ENCODE measurements around the gene YPEL5.

DNA sequence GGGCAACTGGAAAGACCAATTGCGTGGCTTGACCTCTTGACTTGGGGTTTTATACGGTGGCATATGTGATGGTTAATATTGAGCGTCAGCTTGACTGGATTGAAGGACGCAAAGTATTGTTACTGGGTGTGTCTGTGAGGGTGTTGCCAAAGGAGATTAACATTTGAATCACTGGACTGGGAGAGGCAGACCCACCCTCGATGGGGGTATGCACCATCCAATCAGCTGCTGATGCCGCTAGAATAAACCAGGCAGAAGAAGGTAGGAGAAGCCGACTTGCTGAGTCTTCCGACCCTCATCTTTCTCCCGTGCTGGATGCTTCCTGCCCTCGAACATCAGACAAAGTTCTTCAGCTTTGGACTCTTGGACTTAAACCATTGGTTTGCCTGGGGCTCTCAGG is 34.2 kb upstream of the YPEL5 start:
- TF ChIP-seq, protein P1, sequence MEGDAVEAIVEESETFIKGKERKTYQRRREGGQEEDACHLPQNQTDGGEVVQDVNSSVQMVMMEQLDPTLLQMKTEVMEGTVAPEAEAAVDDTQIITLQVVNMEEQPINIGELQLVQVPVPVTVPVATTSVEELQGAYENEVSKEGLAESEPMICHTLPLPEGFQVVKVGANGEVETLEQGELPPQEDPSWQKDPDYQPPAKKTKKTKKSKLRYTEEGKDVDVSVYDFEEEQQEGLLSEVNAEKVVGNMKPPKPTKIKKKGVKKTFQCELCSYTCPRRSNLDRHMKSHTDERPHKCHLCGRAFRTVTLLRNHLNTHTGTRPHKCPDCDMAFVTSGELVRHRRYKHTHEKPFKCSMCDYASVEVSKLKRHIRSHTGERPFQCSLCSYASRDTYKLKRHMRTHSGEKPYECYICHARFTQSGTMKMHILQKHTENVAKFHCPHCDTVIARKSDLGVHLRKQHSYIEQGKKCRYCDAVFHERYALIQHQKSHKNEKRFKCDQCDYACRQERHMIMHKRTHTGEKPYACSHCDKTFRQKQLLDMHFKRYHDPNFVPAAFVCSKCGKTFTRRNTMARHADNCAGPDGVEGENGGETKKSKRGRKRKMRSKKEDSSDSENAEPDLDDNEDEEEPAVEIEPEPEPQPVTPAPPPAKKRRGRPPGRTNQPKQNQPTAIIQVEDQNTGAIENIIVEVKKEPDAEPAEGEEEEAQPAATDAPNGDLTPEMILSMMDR (IDR thresholded peaks at IDR 0.05), result no peak
- TF ChIP-seq NR3C1 (CRISPR knock-in tag; conservative IDR thresholded peaks at IDR 0.05; ENCODE audit: low read depth) (no peak), GABPB1 (CRISPR knock-in tag; IDR thresholded peaks at IDR 0.05) (no peak), CREB1 (CRISPR knock-in tag; IDR thresholded peaks at IDR 0.05) (no peak), TEAD4 (CRISPR knock-in tag; IDR thresholded peaks at IDR 0.05) (no peak), SP1 (CRISPR knock-in tag; conservative IDR thresholded peaks at IDR 0.05) (no peak), TP53 (CRISPR knock-in tag; IDR thresholded peaks at IDR 0.05) (no peak), NFATC4 (CRISPR knock-in tag; IDR thresholded peaks at IDR 0.05) (no peak)
- TF ChIP-seq, protein P2, sequence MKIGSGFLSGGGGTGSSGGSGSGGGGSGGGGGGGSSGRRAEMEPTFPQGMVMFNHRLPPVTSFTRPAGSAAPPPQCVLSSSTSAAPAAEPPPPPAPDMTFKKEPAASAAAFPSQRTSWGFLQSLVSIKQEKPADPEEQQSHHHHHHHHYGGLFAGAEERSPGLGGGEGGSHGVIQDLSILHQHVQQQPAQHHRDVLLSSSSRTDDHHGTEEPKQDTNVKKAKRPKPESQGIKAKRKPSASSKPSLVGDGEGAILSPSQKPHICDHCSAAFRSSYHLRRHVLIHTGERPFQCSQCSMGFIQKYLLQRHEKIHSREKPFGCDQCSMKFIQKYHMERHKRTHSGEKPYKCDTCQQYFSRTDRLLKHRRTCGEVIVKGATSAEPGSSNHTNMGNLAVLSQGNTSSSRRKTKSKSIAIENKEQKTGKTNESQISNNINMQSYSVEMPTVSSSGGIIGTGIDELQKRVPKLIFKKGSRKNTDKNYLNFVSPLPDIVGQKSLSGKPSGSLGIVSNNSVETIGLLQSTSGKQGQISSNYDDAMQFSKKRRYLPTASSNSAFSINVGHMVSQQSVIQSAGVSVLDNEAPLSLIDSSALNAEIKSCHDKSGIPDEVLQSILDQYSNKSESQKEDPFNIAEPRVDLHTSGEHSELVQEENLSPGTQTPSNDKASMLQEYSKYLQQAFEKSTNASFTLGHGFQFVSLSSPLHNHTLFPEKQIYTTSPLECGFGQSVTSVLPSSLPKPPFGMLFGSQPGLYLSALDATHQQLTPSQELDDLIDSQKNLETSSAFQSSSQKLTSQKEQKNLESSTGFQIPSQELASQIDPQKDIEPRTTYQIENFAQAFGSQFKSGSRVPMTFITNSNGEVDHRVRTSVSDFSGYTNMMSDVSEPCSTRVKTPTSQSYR (CRISPR knock-in tag; IDR thresholded peaks at IDR 0.05), result no peak
- TF ChIP-seq, protein P3, sequence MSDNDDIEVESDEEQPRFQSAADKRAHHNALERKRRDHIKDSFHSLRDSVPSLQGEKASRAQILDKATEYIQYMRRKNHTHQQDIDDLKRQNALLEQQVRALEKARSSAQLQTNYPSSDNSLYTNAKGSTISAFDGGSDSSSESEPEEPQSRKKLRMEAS (CRISPR knock-in tag; IDR thresholded peaks at IDR 0.05), result no peak
- TF ChIP-seq, protein P4, sequence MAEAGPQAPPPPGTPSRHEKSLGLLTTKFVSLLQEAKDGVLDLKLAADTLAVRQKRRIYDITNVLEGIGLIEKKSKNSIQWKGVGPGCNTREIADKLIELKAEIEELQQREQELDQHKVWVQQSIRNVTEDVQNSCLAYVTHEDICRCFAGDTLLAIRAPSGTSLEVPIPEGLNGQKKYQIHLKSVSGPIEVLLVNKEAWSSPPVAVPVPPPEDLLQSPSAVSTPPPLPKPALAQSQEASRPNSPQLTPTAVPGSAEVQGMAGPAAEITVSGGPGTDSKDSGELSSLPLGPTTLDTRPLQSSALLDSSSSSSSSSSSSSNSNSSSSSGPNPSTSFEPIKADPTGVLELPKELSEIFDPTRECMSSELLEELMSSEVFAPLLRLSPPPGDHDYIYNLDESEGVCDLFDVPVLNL (CRISPR knock-in tag; IDR thresholded peaks at IDR 0.05; ENCODE audit: borderline replicate concordance, low read depth), result no peak
- TF ChIP-seq, protein P5, sequence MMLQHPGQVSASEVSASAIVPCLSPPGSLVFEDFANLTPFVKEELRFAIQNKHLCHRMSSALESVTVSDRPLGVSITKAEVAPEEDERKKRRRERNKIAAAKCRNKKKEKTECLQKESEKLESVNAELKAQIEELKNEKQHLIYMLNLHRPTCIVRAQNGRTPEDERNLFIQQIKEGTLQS (CRISPR knock-in tag; conservative IDR thresholded peaks at IDR 0.05), result no peak

Measured in WTC11 (cell line).